GM21447 (cell line): ENCODE results near the gene CDH16.

Experiments
- ATAC-seq: cut with Tn5 transposase; IDR thresholded peaks from one replicate; pipeline ENCODE4 v1.9.1; 2021; ENCODE audit not compliant: unreplicated experiment

CDH16 gene

DNA sequence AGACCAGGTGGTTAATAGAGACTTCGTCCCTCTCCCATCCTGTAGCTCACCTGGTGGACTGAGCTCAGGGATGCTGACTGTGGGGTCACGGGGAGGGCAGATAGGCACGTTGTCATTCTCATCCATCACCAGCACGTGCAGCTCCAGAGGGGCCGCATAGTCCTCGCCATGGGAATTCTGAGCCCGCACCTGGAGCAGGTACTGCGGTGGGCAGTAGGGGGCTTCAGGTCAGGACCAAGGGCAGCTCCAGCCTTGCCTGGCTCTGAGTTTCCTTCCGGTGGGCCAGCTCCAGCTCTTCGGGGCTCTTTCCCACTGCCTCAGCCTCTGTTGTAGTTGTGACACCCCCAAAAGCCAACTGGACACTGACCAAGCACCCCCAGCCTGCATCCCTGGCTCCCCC, 5.6 kb downstream of the CDH16 start:
- no peak for ATAC-seq

- no peak for ATAC-seq
Observed at GRCh38 chr16:66911801-66912200, 6.9 kb downstream of the CDH16 start.

DNA sequence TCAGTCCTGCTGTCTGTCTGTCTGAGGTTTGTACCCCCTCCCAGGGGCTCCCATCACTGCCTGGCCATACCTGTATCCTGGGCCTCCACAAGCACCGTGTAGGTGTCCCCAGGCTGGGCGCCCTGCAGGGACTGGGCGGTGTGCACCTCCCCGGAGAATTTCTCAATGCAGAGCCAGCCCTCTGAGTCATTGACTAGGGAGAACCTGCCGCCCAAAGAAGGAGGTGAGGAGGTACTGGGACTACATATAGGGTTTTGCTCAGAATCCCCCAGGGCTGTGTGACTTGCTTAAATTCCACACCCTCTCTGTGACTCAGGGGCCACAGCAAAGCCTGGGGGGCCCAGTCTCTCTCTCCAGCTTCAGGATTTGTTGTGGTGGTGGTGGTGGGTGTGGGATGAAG, 7.6 kb downstream of the CDH16 start:
- no peak for ATAC-seq

DNA sequence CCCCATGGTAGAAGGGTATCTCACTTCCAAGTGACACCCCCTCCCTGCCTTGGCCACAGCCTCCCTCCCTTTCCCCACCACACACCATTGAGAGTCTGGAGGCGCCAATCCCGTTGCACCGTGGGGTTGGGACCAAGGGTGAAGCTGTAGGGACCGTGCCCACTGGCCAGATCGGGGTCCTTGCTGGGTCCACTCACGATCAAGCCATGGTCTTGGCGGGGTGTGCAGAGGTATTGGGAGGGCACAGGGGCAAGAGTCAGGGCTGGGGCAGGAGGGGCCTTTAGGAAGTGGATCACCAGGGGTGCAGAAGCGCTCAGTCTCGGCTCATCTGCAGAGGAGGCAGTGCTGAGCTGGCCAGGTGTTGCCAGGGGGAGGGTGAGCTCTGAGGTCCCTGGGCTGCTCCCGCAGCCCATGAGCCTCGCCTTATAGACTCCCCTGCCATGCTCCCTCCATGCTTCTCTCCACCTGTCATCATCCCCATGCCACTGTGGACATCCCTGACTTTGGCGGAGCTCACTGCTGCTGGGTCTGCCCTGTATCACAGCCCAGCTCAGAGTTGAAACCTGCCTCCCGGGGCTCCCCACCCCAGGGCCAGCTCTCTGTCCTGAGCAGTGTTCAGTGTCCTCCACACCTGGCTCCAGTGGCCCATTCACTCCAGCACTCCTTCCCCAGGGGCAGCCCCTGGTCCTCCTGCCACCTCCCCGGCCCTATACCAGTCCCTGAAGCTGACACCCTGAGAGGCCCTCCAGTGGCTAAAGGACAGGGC, 8.3 kb downstream of the CDH16 start:
- ATAC-seq: no peak

GRCh38 chr16:66908762-66909559, 9.7 kb downstream of the CDH16 start:
- ATAC-seq: no peak

- ATAC-seq: no peak
Observed at GRCh38 chr16:66908116-66908515, 10.6 kb downstream of the CDH16 start.

GRCh38 chr16:66906916-66907836, 11.5 kb downstream of the CDH16 start:
- no peak for ATAC-seq

GRCh38 chr16:66905633-66906539, 12.8 kb downstream of the CDH16 start:
- no peak for ATAC-seq

DNA sequence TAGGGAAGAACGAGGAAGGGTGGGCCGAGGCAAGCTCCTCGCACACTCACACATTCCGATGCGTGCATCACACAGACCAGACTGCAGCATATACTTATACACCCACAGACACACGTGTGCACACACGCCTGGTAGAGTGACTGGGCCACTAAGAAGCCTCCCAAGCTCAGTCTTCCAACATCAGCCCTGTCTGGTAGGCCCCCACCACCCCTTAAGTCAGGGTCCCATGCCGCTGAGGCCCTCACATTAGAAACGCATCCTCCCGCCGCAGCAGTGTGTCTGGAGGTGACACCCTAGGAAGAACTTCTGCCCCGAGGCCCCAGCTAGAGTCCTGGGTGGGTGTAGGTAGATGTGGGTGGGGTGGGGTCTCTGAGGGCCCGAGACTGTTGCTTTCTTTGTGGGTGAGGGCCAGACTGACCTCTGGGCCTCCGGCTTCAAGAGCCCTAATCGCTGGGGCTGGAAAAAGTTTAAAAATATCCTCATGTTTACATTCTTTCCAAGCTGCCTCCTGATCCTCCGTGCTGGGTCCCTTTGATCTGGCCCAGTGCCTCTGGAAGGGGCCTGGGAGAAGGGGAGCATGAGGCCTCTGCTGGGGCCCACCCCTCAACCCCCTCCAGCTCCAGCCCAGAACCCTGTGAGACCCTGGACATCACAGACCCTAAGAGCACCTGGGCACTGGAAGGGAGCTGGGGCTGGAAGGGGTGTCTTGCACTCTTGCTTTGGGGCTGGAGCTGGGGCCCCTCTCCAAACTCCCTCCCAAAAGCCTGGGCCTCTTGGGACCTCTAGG, 13.6 kb downstream of the CDH16 start:
- ATAC-seq: no peak

DNA sequence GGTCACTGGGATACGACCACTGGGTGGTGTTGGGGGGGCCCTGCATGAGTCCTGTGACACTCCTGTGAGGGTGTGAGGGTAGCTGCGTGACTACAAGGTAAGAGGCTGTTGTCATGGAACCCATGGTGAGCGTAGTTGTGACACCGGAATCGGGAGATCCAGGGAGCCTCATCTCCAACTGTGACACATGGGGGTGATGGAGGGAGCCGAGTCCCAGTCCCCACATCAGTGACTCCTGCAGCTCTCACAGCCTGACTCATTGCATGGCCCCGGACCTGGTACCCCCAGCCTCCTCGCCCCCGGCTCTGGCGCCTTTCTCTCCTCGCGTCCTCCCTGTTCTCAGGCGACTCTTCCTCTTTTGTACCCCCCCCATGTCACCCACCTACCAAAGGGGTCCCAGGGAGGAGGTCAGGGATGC, 14.2 kb downstream of the CDH16 start:
- no peak for ATAC-seq

DNA sequence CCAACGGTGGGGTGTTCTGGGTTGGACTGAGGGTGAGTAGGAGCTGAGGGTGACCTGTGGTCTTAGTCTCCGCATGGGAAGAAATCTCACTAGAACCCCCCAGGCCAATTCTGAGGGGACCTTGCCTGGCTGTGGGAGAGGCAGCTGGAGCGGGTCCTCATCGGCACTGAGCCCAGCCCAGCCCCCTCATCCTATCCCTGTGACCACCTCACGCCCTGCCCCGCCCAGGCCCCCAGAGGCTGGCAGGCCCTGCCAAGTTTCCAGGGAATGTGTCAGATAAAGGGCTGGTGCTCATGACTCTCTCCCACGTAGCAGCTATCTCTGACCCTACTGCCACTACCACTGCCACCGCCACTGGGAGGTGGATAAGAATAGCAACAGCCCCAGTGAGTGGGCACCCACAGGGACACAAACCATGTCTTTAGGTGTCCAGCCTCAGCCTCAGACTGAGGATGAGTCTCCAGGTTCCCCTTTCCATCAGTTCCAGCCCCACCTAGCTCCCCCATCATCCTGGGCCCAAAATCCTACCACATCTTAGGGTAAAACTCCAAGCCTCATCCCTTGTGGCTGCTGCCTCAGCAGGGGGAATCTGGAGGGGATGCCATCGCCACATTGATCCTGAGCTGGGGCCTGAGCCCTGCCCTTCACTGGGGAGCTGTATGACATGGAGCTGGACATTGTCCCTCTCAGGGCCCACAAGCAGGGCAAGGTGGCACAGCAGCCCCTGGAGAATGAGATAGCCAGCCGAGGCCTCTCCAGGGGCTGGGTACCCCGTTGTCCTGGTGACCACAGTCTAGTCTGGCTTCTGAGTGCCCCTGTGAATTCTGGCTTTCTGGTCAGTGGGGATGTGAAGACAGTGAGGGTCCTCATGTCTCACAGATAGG, 14.9 kb downstream of the CDH16 start:
- ATAC-seq: no peak

DNA sequence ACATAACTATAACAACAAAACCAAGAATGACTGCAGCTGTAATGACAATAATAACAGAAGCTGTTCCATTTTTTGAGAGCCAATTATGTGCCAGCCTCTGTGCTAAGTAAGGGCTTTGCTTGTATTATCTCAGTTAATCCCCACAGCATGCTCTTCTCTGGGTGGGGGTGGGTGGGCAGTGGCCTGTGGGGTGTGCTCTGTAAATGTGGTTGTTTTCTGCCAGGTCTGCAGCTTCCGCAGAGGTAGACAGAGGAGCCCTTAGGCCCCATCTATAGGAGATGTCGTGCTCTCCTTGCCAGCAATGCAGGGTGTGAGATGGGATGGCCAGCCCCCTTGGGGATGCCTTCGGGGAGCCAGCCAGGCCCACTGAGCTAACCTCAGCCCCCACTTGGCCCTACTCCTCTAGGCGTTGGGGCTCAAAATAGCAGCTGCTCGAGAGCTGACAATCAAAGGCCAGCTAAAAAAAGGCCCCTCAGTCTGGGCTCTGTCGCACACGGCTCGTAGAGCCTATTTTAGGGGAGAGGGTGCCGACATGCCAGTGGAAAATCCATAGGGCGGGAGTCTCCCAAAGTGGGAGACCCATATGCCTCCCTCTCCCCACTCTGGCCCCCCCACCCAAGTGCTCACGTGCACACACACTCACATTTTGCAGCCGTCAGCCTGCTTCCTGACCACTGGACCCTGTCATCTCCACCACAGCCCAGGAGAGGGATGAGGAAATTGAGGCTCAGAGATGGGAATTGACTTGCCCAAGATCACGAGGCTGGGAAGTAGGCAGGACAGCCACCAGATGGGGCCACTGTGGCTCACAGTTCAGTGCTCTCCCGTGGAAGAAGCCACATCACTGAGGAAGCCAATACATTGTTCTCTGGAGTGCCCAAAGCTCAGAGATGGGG, 15.8 kb downstream of the CDH16 start:
- no peak for ATAC-seq

- no peak for ATAC-seq
Observed at GRCh38 chr16:66901626-66902025, 17.1 kb downstream of the CDH16 start.

GRCh38 chr16:66900721-66901441, 17.8 kb downstream of the CDH16 start:
- no peak for ATAC-seq

GRCh38 chr16:66899945-66900710, 18.6 kb downstream of the CDH16 start:
- ATAC-seq: no peak

- no peak for ATAC-seq
Observed at GRCh38 chr16:66899310-66899944, 19.3 kb downstream of the CDH16 start.
